Inflammatory macrophage (primary cell): ENCODE data around the gene PSMA4.
A peak's percentile ranks its signal among the peaks of the same experiment; 100 is the strongest.
"Not testable (repeated sequence)": the region's sequence is repeated elsewhere in the genome, so short reads cannot be mapped to it uniquely, and the experiment has no call there.

ENCODE experiments used
- DNase-seq, 2 donors: peaks; one replicate each; pipeline ENCODE4 v3.0.0-alpha.2; 2020 to 2022

The PSMA4 gene

GRCh38 chr15:78552597-78552996 is 12.4 kb downstream of the PSMA4 start:
- DNase-seq, result no peak

- DNase-seq, result not testable (repeated sequence)
Measured at GRCh38 chr15:78560201-78560600, 20.0 kb downstream of the PSMA4 start.

GRCh38 chr15:78561490-78561889 is 21.2 kb downstream of the PSMA4 start:
- no peak for DNase-seq

- no peak for DNase-seq
Measured at GRCh38 chr15:78563092-78563491, 22.8 kb downstream of the PSMA4 start.

- DNase-seq, result no peak
Measured at GRCh38 chr15:78564743-78565096, 24.5 kb downstream of the PSMA4 start.

GRCh38 chr15:78565097-78565950 is 25.1 kb downstream of the PSMA4 start, which contains the start of gene CHRNA5:
CHRNA5 (plus strand) TSS chr15:78565520; CDS start chr15:78565720, 200 bp downstream.
- peak; percentile 64 to 84 for DNase-seq

GRCh38 chr15:78565951-78566774 is 25.9 kb downstream of the PSMA4 start:
- DNase-seq, result peak; percentile 11 to 15

- DNase-seq, result no peak
Measured at GRCh38 chr15:78567531-78567930, 27.3 kb downstream of the PSMA4 start.

GRCh38 chr15:78570710-78571109 is 30.5 kb downstream of the PSMA4 start:
- no peak for DNase-seq

GRCh38 chr15:78571382-78571781 is 31.1 kb downstream of the PSMA4 start:
- no peak for DNase-seq

- DNase-seq, result no peak
Measured at GRCh38 chr15:78573416-78573815, 33.2 kb downstream of the PSMA4 start.

GRCh38 chr15:78574944-78575343 is 34.7 kb downstream of the PSMA4 start:
- no peak for DNase-seq

- DNase-seq, result no peak
Measured at GRCh38 chr15:78597583-78597982, 57.3 kb downstream of the PSMA4 start.

GRCh38 chr15:78598348-78598747 is 58.1 kb downstream of the PSMA4 start:
- DNase-seq, result no peak

GRCh38 chr15:78599189-78599588 is 58.9 kb downstream of the PSMA4 start:
- no peak for DNase-seq
